Measurements from ENCODE around the gene B4GALNT2.

B4GALNT2 gene

DNA sequence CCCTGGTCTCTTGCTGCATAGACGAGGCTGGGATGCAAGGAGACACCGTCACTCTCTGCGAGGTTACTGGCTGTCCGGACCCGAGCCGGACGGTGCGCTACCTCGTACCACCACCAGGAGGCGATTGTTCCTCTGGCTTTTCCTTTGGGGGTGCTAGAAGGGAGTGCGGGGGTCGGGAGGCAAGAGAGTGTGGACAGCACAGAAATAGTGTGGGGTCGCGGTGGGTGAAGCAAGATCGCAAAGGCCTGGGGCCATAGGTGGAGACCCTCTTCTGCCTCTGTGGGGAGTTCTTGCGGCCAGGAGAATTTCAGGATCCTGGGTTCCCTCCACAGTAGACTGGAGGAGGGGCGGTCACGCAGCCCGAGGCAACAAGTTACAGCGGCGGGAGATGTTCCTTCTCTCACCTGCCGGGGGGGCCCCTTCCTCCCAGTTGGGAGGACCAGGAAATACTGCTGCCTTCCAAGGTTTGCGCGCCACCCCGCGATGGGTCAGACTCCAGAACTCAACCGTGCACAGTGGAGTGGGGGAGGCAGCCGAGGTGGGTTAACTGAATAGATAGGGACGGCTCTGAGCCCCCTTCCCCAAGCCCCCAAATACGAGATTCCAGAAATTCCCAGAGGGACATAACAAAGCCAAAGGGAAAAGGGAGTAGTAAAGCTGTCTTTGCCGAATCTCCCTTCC is 91.1 kb downstream of the B4GALNT2 start:
- peaks cover 21% of the 10 kb centered on the region for H3K36me3 ChIP-seq (ENCODE audit: insufficient read depth, low read length)
- ATAC-seq (ENCODE audit: insufficient read depth, low read depth): no peak
- no peak overlapping the region for H2AFZ ChIP-seq (ENCODE audit: low read depth, low read length)
- no peaks in the 10 kb centered on the region for H3K9me3 ChIP-seq (ENCODE audit: insufficient read depth, low read length, severe bottlenecking)
- peak; percentile 45 for DNase-seq
- H3K27me3 ChIP-seq (ENCODE audit: insufficient read depth, low read length, poor library complexity): no peaks in the 10 kb centered on the region
- H3K4me3 ChIP-seq (ENCODE audit: low read depth in 1 of 2, low read length in 2 of 2): no peak overlapping the region
- peaks cover 5% of the 10 kb centered on the region; the same call in 1 of the 2 replicates for H3K4me1 ChIP-seq (ENCODE audit: insufficient read depth, low read length)
- no peak for TF ChIP-seq EZH2 (IDR thresholded peaks at IDR 0.05; ENCODE audit: borderline replicate concordance, low read depth, low read length, severe bottlenecking)
- TF ChIP-seq, protein P1, sequence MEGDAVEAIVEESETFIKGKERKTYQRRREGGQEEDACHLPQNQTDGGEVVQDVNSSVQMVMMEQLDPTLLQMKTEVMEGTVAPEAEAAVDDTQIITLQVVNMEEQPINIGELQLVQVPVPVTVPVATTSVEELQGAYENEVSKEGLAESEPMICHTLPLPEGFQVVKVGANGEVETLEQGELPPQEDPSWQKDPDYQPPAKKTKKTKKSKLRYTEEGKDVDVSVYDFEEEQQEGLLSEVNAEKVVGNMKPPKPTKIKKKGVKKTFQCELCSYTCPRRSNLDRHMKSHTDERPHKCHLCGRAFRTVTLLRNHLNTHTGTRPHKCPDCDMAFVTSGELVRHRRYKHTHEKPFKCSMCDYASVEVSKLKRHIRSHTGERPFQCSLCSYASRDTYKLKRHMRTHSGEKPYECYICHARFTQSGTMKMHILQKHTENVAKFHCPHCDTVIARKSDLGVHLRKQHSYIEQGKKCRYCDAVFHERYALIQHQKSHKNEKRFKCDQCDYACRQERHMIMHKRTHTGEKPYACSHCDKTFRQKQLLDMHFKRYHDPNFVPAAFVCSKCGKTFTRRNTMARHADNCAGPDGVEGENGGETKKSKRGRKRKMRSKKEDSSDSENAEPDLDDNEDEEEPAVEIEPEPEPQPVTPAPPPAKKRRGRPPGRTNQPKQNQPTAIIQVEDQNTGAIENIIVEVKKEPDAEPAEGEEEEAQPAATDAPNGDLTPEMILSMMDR (IDR thresholded peaks at IDR 0.05; ENCODE audit: borderline replicate concordance, extremely low read depth, low read length, poor library complexity, severe bottlenecking): peak; percentile 80
- no peak overlapping the region for H3K4me2 ChIP-seq (ENCODE audit: insufficient read depth, low read length)
- no peak overlapping the region for H3K27ac ChIP-seq (ENCODE audit: low read length)
- peaks cover 4% of the 10 kb centered on the region; the same call in 1 of the 2 replicates for H4K20me1 ChIP-seq (ENCODE audit: insufficient read depth, low read length)
- H3K79me2 ChIP-seq (ENCODE audit: insufficient read depth, low read length): no peaks in the 10 kb centered on the region
- no peak overlapping the region for H3K9ac ChIP-seq (ENCODE audit: low read depth, low read length)

DNA sequence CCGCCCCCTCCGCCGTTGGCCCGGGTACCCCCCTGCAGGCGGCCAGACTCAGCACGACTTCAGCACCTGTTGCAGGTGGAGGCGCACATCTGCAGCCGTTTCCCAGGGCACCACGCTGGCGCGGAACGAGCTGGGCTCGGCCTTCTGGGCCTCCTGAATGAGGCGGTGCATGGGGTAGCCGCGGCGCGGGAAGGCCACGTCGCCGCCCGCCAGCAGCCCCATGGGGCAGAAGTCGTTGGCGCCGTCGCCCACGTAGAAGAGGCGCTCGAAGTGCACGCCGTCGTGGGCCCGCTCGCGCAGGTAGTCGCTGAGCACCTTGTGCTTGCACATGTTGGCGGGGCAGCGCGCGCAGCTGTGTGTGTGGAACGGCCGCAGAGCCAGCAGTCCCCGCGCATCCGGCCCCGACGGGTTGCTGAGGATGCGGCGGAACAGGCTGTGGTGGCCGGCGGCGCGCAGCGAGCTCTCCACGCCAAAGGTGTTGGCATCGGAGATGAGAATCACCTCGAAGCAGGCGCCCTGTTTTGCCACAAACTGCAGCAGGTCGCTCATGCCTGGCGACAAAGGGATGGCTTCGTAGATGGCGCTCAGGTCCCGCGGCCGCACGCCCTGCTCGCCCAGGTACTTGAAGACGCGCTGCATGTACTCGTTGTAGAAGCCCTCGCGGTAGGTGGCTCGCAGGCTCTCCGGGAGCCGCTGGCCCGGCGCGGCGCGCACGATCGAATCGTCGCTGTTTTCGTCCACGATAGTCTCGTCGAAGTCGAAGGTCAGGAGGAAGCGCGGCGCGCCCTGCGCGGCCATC is 91.8 kb downstream of the B4GALNT2 start:
- no peak overlapping the region for H3K9ac ChIP-seq (ENCODE audit: low read depth, low read length)

GRCh38 chr17:49224997-49225337 is 92.4 kb downstream of the B4GALNT2 start:
- Histone ChIP-seq H3K9ac (ENCODE audit: low read depth, low read length) (no peak overlapping the region), H3K4me2 (ENCODE audit: insufficient read depth, low read length) (no peak overlapping the region)
- no peak for ATAC-seq (ENCODE audit: insufficient read depth, low read depth)

More for the DNA sequence above, 91.8 kb downstream of the B4GALNT2 start:
- no peak for TF ChIP-seq EZH2 (IDR thresholded peaks at IDR 0.05; ENCODE audit: borderline replicate concordance, low read depth, low read length, severe bottlenecking)
- TF ChIP-seq, protein P1 (IDR thresholded peaks at IDR 0.05; ENCODE audit: borderline replicate concordance, extremely low read depth, low read length, poor library complexity, severe bottlenecking): no peak
- no peak for DNase-seq
- Histone ChIP-seq H4K20me1 (ENCODE audit: insufficient read depth, low read length) (peaks cover 4% of the 10 kb centered on the region; the same call in 1 of the 2 replicates), H3K27me3 (ENCODE audit: insufficient read depth, low read length, poor library complexity) (peaks cover 1% of the 10 kb centered on the region), H3K79me2 (ENCODE audit: insufficient read depth, low read length) (no peaks in the 10 kb centered on the region), H3K9me3 (ENCODE audit: insufficient read depth, low read length, severe bottlenecking) (no peaks in the 10 kb centered on the region), H3K27ac (ENCODE audit: low read length) (no peak overlapping the region), H3K4me2 (ENCODE audit: insufficient read depth, low read length) (no peak overlapping the region), H3K36me3 (ENCODE audit: insufficient read depth, low read length) (peaks cover 14% of the 10 kb centered on the region), H3K4me3 (ENCODE audit: low read depth in 1 of 2, low read length in 2 of 2) (no peak overlapping the region), H3K4me1 (ENCODE audit: insufficient read depth, low read length) (no peaks in the 10 kb centered on the region), H2AFZ (ENCODE audit: low read depth, low read length) (no peak overlapping the region)
- ATAC-seq (ENCODE audit: insufficient read depth, low read depth): no peak

More at GRCh38 chr17:49224997-49225337, 92.4 kb downstream of the B4GALNT2 start:
- no peaks in the 10 kb centered on the region for H3K9me3 ChIP-seq (ENCODE audit: insufficient read depth, low read length, severe bottlenecking)
- peaks cover 8% of the 10 kb centered on the region for H3K36me3 ChIP-seq (ENCODE audit: insufficient read depth, low read length)
- no peak overlapping the region for H3K27ac ChIP-seq (ENCODE audit: low read length)
- no peak for DNase-seq
- H3K27me3 ChIP-seq (ENCODE audit: insufficient read depth, low read length, poor library complexity): peaks cover 6% of the 10 kb centered on the region
- no peak overlapping the region for H3K4me3 ChIP-seq (ENCODE audit: low read depth in 1 of 2, low read length in 2 of 2)
- TF ChIP-seq EZH2 (IDR thresholded peaks at IDR 0.05; ENCODE audit: borderline replicate concordance, low read depth, low read length, severe bottlenecking): no peak
- TF ChIP-seq, protein P1 (IDR thresholded peaks at IDR 0.05; ENCODE audit: borderline replicate concordance, extremely low read depth, low read length, poor library complexity, severe bottlenecking): no peak
- H4K20me1 ChIP-seq (ENCODE audit: insufficient read depth, low read length): peaks cover 4% of the 10 kb centered on the region; the same call in 1 of the 2 replicates
- no peak overlapping the region for H2AFZ ChIP-seq (ENCODE audit: low read depth, low read length)
- H3K4me1 ChIP-seq (ENCODE audit: insufficient read depth, low read length): no peaks in the 10 kb centered on the region; the same call in 1 of the 2 replicates
- H3K79me2 ChIP-seq (ENCODE audit: insufficient read depth, low read length): no peaks in the 10 kb centered on the region

Data from DND-41 (cell line).